OCI-LY3 (cell line): Measurements from ENCODE around the gene GDPGP1.
"Not testable (repeated sequence)": the region's sequence is repeated elsewhere in the genome, so short reads cannot be mapped to it uniquely, and the experiment has no call there.

Source experiments
- H2AFZ ChIP-seq: fragments of 200-600, 300-600 bp; shearing (Covaris generic); 2 replicates; pipeline ENCODE4 v1.6.0; 2014; ENCODE audit warnings: antibody characterized with exemption, low read depth, low read length
- H3K27ac ChIP-seq: fragments of 200-600, 300-600 bp; sonication (generic); 2 replicates; pipeline ENCODE4 v1.5.1; 2014; ENCODE audit warnings: mild to moderate bottlenecking, low read length, moderate library complexity, mixed read lengths
- H3K27me3 ChIP-seq: fragments of 200-600, 300-600 bp; sonication (generic); 2 replicates; pipeline ENCODE4 v1.6.1; 2014; ENCODE audit warnings: low read depth, low read length, mixed read lengths
- H3K36me3 ChIP-seq: fragments of 200-600, 300-600 bp; sonication (generic); replicated peaks from 2 replicates; pipeline ENCODE3; 2014; ENCODE audit warnings: low read depth, low read length, mixed read lengths
- H3K4me1 ChIP-seq: fragments of 300-600, 200-600 bp; sonication (generic); 2 replicates; pipeline ENCODE4 v1.6.1; 2014; ENCODE audit warnings: low read length, mixed read lengths
- H3K4me2 ChIP-seq: fragments of 200-600, 300-600 bp; sonication (generic); 2 replicates; pipeline ENCODE4 v1.6.1; 2014; ENCODE audit warnings: low read length, mixed read lengths
- H3K4me3 ChIP-seq: fragments of 300-600, 200-600 bp; sonication (generic); 2 replicates; pipeline ENCODE4 v1.5.1; 2014; ENCODE audit warnings: antibody characterized with exemption, mild to moderate bottlenecking, low read length, moderate library complexity
- H3K79me2 ChIP-seq: fragments of 300-600, 200-600 bp; shearing (Covaris generic); 2 replicates; pipeline ENCODE4 v1.6.1; 2014; ENCODE audit warnings: mild to moderate bottlenecking, low read length, mixed read lengths
- H3K9ac ChIP-seq: fragments of 300-600, 200-600 bp; shearing (Covaris generic); 2 replicates; pipeline ENCODE4 v1.6.0; 2014; ENCODE audit warnings: mild to moderate bottlenecking, low read length, moderate library complexity
- H3K9me3 ChIP-seq: fragments of 200-600, 300-600 bp; shearing (Covaris generic); 2 replicates; pipeline ENCODE4 v1.6.1; 2014; ENCODE audit warnings: low read length, mixed read lengths; ENCODE audit not compliant: insufficient read depth
- H4K20me1 ChIP-seq: fragments of 200-600, 300-600 bp; sonication (generic); 2 replicates; pipeline ENCODE4 v1.6.1; 2016; ENCODE audit warnings: low read length, mixed read lengths; ENCODE audit not compliant: insufficient read depth
- CTCF ChIP-seq: fragments of 200-600, 300-600 bp; sonication (generic); IDR thresholded peaks from 2 replicates; pipeline ENCODE4 v1.5.1; 2014; ENCODE audit warnings: antibody characterized with exemption, low read length, low read depth
- EZH2phosphoT487 ChIP-seq: fragments of 200-600 bp; shearing (Covaris generic); IDR thresholded peaks from 2 replicates; pipeline ENCODE4 v1.6.1; 2018; ENCODE audit warnings: antibody characterized with exemption, mixed run types, low read depth

The GDPGP1 gene

GRCh38 chr15:90293040-90293810 lies 59.2 kb downstream of the GDPGP1 start:
- not testable (repeated sequence) for H3K27ac ChIP-seq, H4K20me1 ChIP-seq, H3K9me3 ChIP-seq, H3K36me3 ChIP-seq, H3K27me3 ChIP-seq, H3K79me2 ChIP-seq
- Histone ChIP-seq H3K4me3 (peak overlapping the region; percentile 65), H3K4me1 (peaks cover 41% of the 10 kb centered on the region), H3K4me2 (peak overlapping the region; percentile 84), H2AFZ (peak overlapping the region; percentile 80), H3K9ac (0 out of 2 replicates have a peak overlapping the region, but pooled peaks have one; percentile 19)
- peak; percentile 73 for TF ChIP-seq CTCF

GRCh38 chr15:90294159-90294558 lies 60.1 kb downstream of the GDPGP1 start:
- peak overlapping the region; percentile 84 for H3K4me2 ChIP-seq

GRCh38 chr15:90294601-90295269 lies 60.7 kb downstream of the GDPGP1 start:
- Histone ChIP-seq H3K4me3 (peak overlapping the region; percentile 71), H3K4me1 (peaks cover 41% of the 10 kb centered on the region), H3K79me2 (no peaks in the 10 kb centered on the region), H3K27ac (no peak overlapping the region), H3K27me3 (no peaks in the 10 kb centered on the region), H3K9me3 (no peaks in the 10 kb centered on the region), H2AFZ (peak overlapping the region; percentile 12), H3K36me3 (no peaks in the 10 kb centered on the region), H3K4me2 (peak overlapping the region; percentile 84), H4K20me1 (no peaks in the 10 kb centered on the region), H3K9ac (peak overlapping the region; percentile 25; the same call in 1 of the 2 replicates)
- TF ChIP-seq CTCF, result peak; percentile 59
- no peak for TF ChIP-seq EZH2phosphoT487

More at GRCh38 chr15:90294159-90294558, 60.1 kb downstream of the GDPGP1 start:
- TF ChIP-seq EZH2phosphoT487, result no peak
- TF ChIP-seq CTCF, result no peak
- Histone ChIP-seq H3K79me2 (no peaks in the 10 kb centered on the region), H3K4me3 (peak overlapping the region; percentile 71; the same call in 1 of the 2 replicates), H3K4me1 (peaks cover 41% of the 10 kb centered on the region), H3K27me3 (no peaks in the 10 kb centered on the region), H2AFZ (no peak overlapping the region), H3K36me3 (no peaks in the 10 kb centered on the region), H3K9me3 (no peaks in the 10 kb centered on the region), H3K9ac (no peak overlapping the region), H3K27ac (no peak overlapping the region), H4K20me1 (no peaks in the 10 kb centered on the region)

- Histone ChIP-seq H3K9me3 (no peaks in the 10 kb centered on the region), H3K4me3 (peak overlapping the region; percentile 71), H2AFZ (peak overlapping the region; percentile 12), H3K36me3 (no peaks in the 10 kb centered on the region), H3K9ac (peak overlapping the region; percentile 25; the same call in 1 of the 2 replicates), H3K27me3 (no peaks in the 10 kb centered on the region), H3K27ac (no peak overlapping the region), H3K4me1 (peaks cover 41% of the 10 kb centered on the region), H4K20me1 (no peaks in the 10 kb centered on the region), H3K79me2 (no peaks in the 10 kb centered on the region), H3K4me2 (peak overlapping the region; percentile 84)
- no peak for TF ChIP-seq CTCF
- no peak for TF ChIP-seq EZH2phosphoT487
Observed at GRCh38 chr15:90295270-90295648, 61.2 kb downstream of the GDPGP1 start.
